Measurements from ENCODE around the gene NIPA2. TPM values are rescaled to one million over a fixed set of nuclear protein-coding genes. Genes with fewer than 3 reads are reported as not detected.

NIPA2 gene
- total and polyA plus RNA-seq, 2 of the 13 experiments (the other 11 are each of a cell fraction or from before 2014, with no cell fraction given), result 29.0 to 56.2 TPM

DNA sequence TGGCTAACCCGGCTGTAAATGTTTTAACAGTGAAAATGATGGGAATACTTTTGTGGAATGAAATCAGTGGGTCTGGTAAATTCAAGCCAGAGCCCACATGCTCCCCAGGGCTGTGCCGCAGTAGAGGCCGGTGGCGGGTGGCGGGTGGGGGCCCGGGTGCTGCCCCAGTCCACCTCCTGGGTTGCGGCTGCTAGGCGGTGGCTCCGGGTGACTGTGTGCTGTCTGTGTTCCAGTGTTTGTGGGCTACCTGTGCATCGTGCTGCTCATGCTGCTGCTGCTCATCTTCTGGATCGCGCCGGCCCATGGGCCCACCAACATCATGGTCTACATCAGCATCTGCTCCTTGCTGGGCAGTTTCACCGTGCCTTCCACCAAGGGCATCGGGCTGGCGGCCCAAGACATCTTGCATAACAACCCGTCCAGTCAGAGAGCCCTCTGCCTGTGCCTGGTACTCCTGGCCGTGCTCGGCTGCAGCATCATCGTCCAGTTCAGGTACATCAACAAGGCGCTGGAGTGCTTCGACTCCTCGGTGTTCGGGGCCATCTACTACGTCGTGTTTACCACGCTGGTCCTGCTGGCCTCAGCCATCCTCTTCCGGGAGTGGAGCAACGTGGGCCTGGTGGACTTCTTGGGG, 14.9 kb upstream of the NIPA2 start:
- Histone ChIP-seq H3K36me3 (replicated peaks in 1 of 2; ENCODE audit: control insufficient read depth in 1 of 2, insufficient read depth in 2 of 2, low read length in 2 of 2) (peaks cover 16 to 64% of the 10 kb centered on the region in 2 experiments; a peak in 4 of 5 replicates), H3K27ac (ENCODE audit: extremely low read length, insufficient read depth, low read length) (no peak overlapping the region), H3K27me3 (ENCODE audit: control insufficient read depth in 1 of 2, insufficient read depth in 2 of 2, low read length in 2 of 2) (no peaks in the 10 kb centered on the region), H3K4me1 (ENCODE audit: insufficient read depth, low read length) (no peaks in the 10 kb centered on the region), H3K4me3 (replicated peaks in 1 of 3; ENCODE audit: insufficient read depth in 1 of 3, low read depth in 2 of 3, low read length in 3 of 3) (no peak overlapping the region), H4K20me1 (ENCODE audit: insufficient read depth, low read length) (no peaks in the 10 kb centered on the region), H3K9ac (ENCODE audit: insufficient read depth, low read depth, low read length) (no peak overlapping the region), H2AFZ (ENCODE audit: low read length) (no peak overlapping the region), H3K4me2 (ENCODE audit: low read depth, low read length) (no peak overlapping the region), H3K79me2 (ENCODE audit: insufficient read depth, low read length) (no peaks in the 10 kb centered on the region), H3K9me3 (ENCODE audit: low read length) (no peaks in the 10 kb centered on the region)
- CTCF ChIA-PET (ENCODE audit: low intra/inter-chr PET ratio, low total read pairs), result no interaction called here
- FAIRE-seq (no peak), DNase-seq (ENCODE audit: low spot score) (no peak), ATAC-seq (no peak)
- BruUV-seq (replicated peaks), result no TSS peak
- in situ Hi-C loops (cut with HindIII; ENCODE audit: extremely low pct_ligation_motif_present, low pct_unique_long_range_greater_than_20kb), result no loop called here
- 94% methylated on average over 11 of the region's 29 CpGs for WGBS (ENCODE audit: low lambda C conversion rate)
- POLR2A ChIA-PET, result no interaction called here
- intact Hi-C loops (cut with micrococcal nuclease; ENCODE audit: unreplicated experiment), result no loop called here
- TF ChIP-seq ZNF235 (CRISPR knock-in tag; IDR thresholded peaks at IDR 0.05; ENCODE audit: borderline replicate concordance) (no peak), HNRNPL (IDR thresholded peaks at IDR 0.05; ENCODE audit: low read depth, low read length) (no peak), ZNF567 (CRISPR knock-in tag; IDR thresholded peaks at IDR 0.05; ENCODE audit: borderline replicate concordance) (no peak), POLR2A (IDR thresholded peaks at IDR 0.05; ENCODE audit: insufficient read depth in 1 of 2, low read depth in 2 of 2, low read length in 2 of 2) (no peak), ZFP1 (CRISPR knock-in tag; IDR thresholded peaks at IDR 0.05) (no peak)
- TF ChIP-seq, protein P1, sequence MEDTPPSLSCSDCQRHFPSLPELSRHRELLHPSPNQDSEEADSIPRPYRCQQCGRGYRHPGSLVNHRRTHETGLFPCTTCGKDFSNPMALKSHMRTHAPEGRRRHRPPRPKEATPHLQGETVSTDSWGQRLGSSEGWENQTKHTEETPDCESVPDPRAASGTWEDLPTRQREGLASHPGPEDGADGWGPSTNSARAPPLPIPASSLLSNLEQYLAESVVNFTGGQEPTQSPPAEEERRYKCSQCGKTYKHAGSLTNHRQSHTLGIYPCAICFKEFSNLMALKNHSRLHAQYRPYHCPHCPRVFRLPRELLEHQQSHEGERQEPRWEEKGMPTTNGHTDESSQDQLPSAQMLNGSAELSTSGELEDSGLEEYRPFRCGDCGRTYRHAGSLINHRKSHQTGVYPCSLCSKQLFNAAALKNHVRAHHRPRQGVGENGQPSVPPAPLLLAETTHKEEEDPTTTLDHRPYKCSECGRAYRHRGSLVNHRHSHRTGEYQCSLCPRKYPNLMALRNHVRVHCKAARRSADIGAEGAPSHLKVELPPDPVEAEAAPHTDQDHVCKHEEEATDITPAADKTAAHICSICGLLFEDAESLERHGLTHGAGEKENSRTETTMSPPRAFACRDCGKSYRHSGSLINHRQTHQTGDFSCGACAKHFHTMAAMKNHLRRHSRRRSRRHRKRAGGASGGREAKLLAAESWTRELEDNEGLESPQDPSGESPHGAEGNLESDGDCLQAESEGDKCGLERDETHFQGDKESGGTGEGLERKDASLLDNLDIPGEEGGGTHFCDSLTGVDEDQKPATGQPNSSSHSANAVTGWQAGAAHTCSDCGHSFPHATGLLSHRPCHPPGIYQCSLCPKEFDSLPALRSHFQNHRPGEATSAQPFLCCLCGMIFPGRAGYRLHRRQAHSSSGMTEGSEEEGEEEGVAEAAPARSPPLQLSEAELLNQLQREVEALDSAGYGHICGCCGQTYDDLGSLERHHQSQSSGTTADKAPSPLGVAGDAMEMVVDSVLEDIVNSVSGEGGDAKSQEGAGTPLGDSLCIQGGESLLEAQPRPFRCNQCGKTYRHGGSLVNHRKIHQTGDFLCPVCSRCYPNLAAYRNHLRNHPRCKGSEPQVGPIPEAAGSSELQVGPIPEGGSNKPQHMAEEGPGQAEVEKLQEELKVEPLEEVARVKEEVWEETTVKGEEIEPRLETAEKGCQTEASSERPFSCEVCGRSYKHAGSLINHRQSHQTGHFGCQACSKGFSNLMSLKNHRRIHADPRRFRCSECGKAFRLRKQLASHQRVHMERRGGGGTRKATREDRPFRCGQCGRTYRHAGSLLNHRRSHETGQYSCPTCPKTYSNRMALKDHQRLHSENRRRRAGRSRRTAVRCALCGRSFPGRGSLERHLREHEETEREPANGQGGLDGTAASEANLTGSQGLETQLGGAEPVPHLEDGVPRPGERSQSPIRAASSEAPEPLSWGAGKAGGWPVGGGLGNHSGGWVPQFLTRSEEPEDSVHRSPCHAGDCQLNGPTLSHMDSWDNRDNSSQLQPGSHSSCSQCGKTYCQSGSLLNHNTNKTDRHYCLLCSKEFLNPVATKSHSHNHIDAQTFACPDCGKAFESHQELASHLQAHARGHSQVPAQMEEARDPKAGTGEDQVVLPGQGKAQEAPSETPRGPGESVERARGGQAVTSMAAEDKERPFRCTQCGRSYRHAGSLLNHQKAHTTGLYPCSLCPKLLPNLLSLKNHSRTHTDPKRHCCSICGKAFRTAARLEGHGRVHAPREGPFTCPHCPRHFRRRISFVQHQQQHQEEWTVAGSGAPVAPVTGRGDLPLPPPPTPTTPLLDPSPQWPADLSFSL (CRISPR knock-in tag; IDR thresholded peaks at IDR 0.05), result no peak
- TF ChIP-seq, protein P2, sequence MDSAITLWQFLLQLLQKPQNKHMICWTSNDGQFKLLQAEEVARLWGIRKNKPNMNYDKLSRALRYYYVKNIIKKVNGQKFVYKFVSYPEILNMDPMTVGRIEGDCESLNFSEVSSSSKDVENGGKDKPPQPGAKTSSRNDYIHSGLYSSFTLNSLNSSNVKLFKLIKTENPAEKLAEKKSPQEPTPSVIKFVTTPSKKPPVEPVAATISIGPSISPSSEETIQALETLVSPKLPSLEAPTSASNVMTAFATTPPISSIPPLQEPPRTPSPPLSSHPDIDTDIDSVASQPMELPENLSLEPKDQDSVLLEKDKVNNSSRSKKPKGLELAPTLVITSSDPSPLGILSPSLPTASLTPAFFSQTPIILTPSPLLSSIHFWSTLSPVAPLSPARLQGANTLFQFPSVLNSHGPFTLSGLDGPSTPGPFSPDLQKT (CRISPR knock-in tag; IDR thresholded peaks at IDR 0.05; ENCODE audit: borderline replicate concordance), result no peak
- TF ChIP-seq, protein P3, sequence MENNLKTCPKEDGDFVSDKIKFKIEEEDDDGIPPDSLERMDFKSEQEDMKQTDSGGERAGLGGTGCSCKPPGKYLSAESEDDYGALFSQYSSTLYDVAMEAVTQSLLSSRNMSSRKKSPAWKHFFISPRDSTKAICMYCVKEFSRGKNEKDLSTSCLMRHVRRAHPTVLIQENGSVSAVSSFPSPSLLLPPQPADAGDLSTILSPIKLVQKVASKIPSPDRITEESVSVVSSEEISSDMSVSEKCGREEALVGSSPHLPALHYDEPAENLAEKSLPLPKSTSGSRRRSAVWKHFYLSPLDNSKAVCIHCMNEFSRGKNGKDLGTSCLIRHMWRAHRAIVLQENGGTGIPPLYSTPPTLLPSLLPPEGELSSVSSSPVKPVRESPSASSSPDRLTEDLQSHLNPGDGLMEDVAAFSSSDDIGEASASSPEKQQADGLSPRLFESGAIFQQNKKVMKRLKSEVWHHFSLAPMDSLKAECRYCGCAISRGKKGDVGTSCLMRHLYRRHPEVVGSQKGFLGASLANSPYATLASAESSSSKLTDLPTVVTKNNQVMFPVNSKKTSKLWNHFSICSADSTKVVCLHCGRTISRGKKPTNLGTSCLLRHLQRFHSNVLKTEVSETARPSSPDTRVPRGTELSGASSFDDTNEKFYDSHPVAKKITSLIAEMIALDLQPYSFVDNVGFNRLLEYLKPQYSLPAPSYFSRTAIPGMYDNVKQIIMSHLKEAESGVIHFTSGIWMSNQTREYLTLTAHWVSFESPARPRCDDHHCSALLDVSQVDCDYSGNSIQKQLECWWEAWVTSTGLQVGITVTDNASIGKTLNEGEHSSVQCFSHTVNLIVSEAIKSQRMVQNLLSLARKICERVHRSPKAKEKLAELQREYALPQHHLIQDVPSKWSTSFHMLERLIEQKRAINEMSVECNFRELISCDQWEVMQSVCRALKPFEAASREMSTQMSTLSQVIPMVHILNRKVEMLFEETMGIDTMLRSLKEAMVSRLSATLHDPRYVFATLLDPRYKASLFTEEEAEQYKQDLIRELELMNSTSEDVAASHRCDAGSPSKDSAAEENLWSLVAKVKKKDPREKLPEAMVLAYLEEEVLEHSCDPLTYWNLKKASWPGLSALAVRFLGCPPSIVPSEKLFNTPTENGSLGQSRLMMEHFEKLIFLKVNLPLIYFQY (CRISPR knock-in tag; IDR thresholded peaks at IDR 0.05; ENCODE audit: borderline replicate concordance), result no peak
- TF ChIP-seq, protein P4, sequence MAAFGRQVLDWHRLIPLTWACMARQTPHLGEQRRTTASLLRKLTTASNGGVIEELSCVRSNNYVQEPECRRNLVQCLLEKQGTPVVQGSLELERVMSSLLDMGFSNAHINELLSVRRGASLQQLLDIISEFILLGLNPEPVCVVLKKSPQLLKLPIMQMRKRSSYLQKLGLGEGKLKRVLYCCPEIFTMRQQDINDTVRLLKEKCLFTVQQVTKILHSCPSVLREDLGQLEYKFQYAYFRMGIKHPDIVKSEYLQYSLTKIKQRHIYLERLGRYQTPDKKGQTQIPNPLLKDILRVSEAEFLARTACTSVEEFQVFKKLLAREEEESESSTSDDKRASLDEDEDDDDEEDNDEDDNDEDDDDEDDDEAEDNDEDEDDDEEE (CRISPR knock-in tag; IDR thresholded peaks at IDR 0.05), result no peak
- TF ChIP-seq, protein P5, sequence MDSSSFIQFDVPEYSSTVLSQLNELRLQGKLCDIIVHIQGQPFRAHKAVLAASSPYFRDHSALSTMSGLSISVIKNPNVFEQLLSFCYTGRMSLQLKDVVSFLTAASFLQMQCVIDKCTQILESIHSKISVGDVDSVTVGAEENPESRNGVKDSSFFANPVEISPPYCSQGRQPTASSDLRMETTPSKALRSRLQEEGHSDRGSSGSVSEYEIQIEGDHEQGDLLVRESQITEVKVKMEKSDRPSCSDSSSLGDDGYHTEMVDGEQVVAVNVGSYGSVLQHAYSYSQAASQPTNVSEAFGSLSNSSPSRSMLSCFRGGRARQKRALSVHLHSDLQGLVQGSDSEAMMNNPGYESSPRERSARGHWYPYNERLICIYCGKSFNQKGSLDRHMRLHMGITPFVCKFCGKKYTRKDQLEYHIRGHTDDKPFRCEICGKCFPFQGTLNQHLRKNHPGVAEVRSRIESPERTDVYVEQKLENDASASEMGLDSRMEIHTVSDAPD (CRISPR knock-in tag; IDR thresholded peaks at IDR 0.05), result no peak
